Measurements from ENCODE around the gene MTG2.

Gene MTG2

GRCh38 chr20:62191781-62192559, 9.1 kb downstream of the MTG2 start:
- Histone ChIP-seq H3K36me3 (ENCODE audit: control insufficient read depth, insufficient read depth, low read length) (peaks cover 21% of the 10 kb centered on the region), H3K4me3 (ENCODE audit: low read depth, low read length) (no peak overlapping the region)

GRCh38 chr20:62192635-62193034, 9.8 kb downstream of the MTG2 start:
- H3K9ac ChIP-seq (ENCODE audit: low read depth, low read length): no peak overlapping the region
- H3K9me3 ChIP-seq (ENCODE audit: control insufficient read depth, insufficient read depth, low read length): no peaks in the 10 kb centered on the region
- H3K4me1 ChIP-seq (ENCODE audit: control insufficient read depth, insufficient read depth, low read length): no peaks in the 10 kb centered on the region

More at GRCh38 chr20:62191781-62192559, 9.1 kb downstream of the MTG2 start:
- no peak overlapping the region for H3K27ac ChIP-seq (ENCODE audit: low read depth, low read length)
- no peaks in the 10 kb centered on the region for H3K27me3 ChIP-seq (ENCODE audit: control insufficient read depth, insufficient read depth, low read length)
- H3K4me1 ChIP-seq (ENCODE audit: control insufficient read depth, insufficient read depth, low read length): no peaks in the 10 kb centered on the region
- H3K9me3 ChIP-seq (ENCODE audit: control insufficient read depth, insufficient read depth, low read length): no peaks in the 10 kb centered on the region
- no peak overlapping the region for H3K9ac ChIP-seq (ENCODE audit: low read depth, low read length)

GRCh38 chr20:62193079-62194025, 10.5 kb downstream of the MTG2 start:
- Histone ChIP-seq H3K27me3 (ENCODE audit: control insufficient read depth, insufficient read depth, low read length) (no peaks in the 10 kb centered on the region), H3K9me3 (ENCODE audit: control insufficient read depth, insufficient read depth, low read length) (no peaks in the 10 kb centered on the region), H3K4me3 (ENCODE audit: low read depth, low read length) (no peak overlapping the region), H3K9ac (ENCODE audit: low read depth, low read length) (no peak overlapping the region), H3K36me3 (ENCODE audit: control insufficient read depth, insufficient read depth, low read length) (peaks cover 27% of the 10 kb centered on the region), H3K4me1 (ENCODE audit: control insufficient read depth, insufficient read depth, low read length) (no peaks in the 10 kb centered on the region), H3K27ac (ENCODE audit: low read depth, low read length) (no peak overlapping the region)

More at GRCh38 chr20:62192635-62193034, 9.8 kb downstream of the MTG2 start:
- Histone ChIP-seq H3K36me3 (ENCODE audit: control insufficient read depth, insufficient read depth, low read length) (peaks cover 21% of the 10 kb centered on the region), H3K4me3 (ENCODE audit: low read depth, low read length) (no peak overlapping the region), H3K27me3 (ENCODE audit: control insufficient read depth, insufficient read depth, low read length) (no peaks in the 10 kb centered on the region), H3K27ac (ENCODE audit: low read depth, low read length) (no peak overlapping the region)

DNA sequence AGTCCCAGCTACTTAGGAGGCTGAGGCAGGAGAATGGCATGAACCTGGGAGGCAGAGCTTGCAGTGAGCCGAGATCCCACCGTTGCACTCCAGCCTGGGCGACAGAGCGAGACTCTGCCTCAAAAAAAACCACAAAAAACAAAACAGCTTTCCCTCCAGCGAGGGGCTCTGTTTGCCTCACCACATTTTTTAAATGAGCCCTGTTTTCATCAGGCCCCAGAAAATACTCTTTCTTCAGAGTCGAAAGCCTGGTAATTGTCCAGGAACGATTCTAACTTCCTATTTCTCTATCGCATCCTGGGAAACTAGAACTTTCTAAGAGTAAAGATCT, 12.2 kb downstream of the MTG2 start:
- H3K36me3 ChIP-seq (ENCODE audit: control insufficient read depth, insufficient read depth, low read length): peaks cover 34% of the 10 kb centered on the region
- no peak overlapping the region for H3K9ac ChIP-seq (ENCODE audit: low read depth, low read length)
- H3K4me1 ChIP-seq (ENCODE audit: control insufficient read depth, insufficient read depth, low read length): no peaks in the 10 kb centered on the region

DNA sequence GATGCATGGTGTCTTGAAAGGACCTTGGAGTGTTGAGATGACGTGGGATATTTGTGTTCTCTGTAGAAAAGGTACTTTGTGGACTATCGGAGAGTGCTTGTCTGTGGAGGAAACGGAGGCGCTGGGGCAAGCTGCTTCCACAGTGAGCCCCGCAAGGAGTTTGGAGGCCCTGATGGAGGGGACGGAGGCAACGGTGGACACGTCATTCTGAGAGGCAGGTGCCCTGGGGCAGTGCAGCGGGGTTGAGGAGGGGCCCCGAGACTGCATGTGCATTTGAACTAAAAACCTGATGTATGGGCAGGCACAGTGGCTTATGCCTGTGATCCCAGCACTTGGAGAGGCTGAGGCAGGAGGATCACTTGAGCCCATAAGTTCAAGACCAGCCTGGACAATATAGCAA, 12.9 kb downstream of the MTG2 start:
- no peaks in the 10 kb centered on the region for H3K4me1 ChIP-seq (ENCODE audit: control insufficient read depth, insufficient read depth, low read length)
- H3K9ac ChIP-seq (ENCODE audit: low read depth, low read length): no peak overlapping the region
- peaks cover 41% of the 10 kb centered on the region for H3K36me3 ChIP-seq (ENCODE audit: control insufficient read depth, insufficient read depth, low read length)

More for the DNA sequence above, 12.2 kb downstream of the MTG2 start:
- Histone ChIP-seq H3K4me3 (ENCODE audit: low read depth, low read length) (no peak overlapping the region), H3K27me3 (ENCODE audit: control insufficient read depth, insufficient read depth, low read length) (no peaks in the 10 kb centered on the region), H3K9me3 (ENCODE audit: control insufficient read depth, insufficient read depth, low read length) (no peaks in the 10 kb centered on the region), H3K27ac (ENCODE audit: low read depth, low read length) (no peak overlapping the region)

GRCh38 chr20:62196286-62196685, 13.5 kb downstream of the MTG2 start:
- Histone ChIP-seq H3K9ac (ENCODE audit: low read depth, low read length) (no peak overlapping the region), H3K4me1 (ENCODE audit: control insufficient read depth, insufficient read depth, low read length) (no peaks in the 10 kb centered on the region), H3K36me3 (ENCODE audit: control insufficient read depth, insufficient read depth, low read length) (peaks cover 47% of the 10 kb centered on the region), H3K9me3 (ENCODE audit: control insufficient read depth, insufficient read depth, low read length) (no peaks in the 10 kb centered on the region), H3K4me3 (ENCODE audit: low read depth, low read length) (no peak overlapping the region), H3K27me3 (ENCODE audit: control insufficient read depth, insufficient read depth, low read length) (no peaks in the 10 kb centered on the region), H3K27ac (ENCODE audit: low read depth, low read length) (no peak overlapping the region)

More for the DNA sequence above, 12.9 kb downstream of the MTG2 start:
- Histone ChIP-seq H3K4me3 (ENCODE audit: low read depth, low read length) (no peak overlapping the region), H3K27ac (ENCODE audit: low read depth, low read length) (no peak overlapping the region), H3K27me3 (ENCODE audit: control insufficient read depth, insufficient read depth, low read length) (no peaks in the 10 kb centered on the region), H3K9me3 (ENCODE audit: control insufficient read depth, insufficient read depth, low read length) (no peaks in the 10 kb centered on the region)

- no peak overlapping the region for H3K4me3 ChIP-seq (ENCODE audit: low read depth, low read length)
- no peaks in the 10 kb centered on the region for H3K9me3 ChIP-seq (ENCODE audit: control insufficient read depth, insufficient read depth, low read length)
- H3K27ac ChIP-seq (ENCODE audit: low read depth, low read length): no peak overlapping the region
- no peaks in the 10 kb centered on the region for H3K4me1 ChIP-seq (ENCODE audit: control insufficient read depth, insufficient read depth, low read length)
- H3K36me3 ChIP-seq (ENCODE audit: control insufficient read depth, insufficient read depth, low read length): peaks cover 55% of the 10 kb centered on the region
- no peaks in the 10 kb centered on the region for H3K27me3 ChIP-seq (ENCODE audit: control insufficient read depth, insufficient read depth, low read length)
- H3K9ac ChIP-seq (ENCODE audit: low read depth, low read length): no peak overlapping the region
These were observed 14.5 kb downstream of the MTG2 start for GRCh38 chr20:62197311-62197710.

DNA sequence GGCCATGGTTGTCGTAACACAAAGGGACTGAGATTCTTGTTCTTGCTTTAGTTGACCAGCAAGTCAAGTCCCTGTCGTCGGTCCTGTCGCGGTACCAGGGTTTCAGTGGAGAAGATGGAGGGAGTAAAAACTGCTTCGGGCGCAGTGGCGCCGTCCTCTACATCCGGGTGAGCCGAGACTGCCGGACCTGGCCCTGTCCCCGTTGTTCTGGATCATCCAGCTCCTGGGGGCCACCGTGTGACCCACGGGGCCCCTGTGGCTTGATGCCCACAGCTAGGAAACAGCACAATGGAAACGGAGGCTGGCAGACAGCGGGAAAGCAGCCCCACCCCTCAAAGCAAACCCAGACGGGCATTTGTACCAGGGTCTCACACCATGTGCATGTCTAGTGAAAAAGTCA, 15.0 kb downstream of the MTG2 start:
- Histone ChIP-seq H3K27ac (ENCODE audit: low read depth, low read length) (no peak overlapping the region), H3K36me3 (ENCODE audit: control insufficient read depth, insufficient read depth, low read length) (peaks cover 55% of the 10 kb centered on the region), H3K4me1 (ENCODE audit: control insufficient read depth, insufficient read depth, low read length) (no peaks in the 10 kb centered on the region), H3K27me3 (ENCODE audit: control insufficient read depth, insufficient read depth, low read length) (no peaks in the 10 kb centered on the region), H3K4me3 (ENCODE audit: low read depth, low read length) (no peak overlapping the region), H3K9ac (ENCODE audit: low read depth, low read length) (no peak overlapping the region), H3K9me3 (ENCODE audit: control insufficient read depth, insufficient read depth, low read length) (no peaks in the 10 kb centered on the region)

GRCh38 chr20:62198496-62198895, 15.7 kb downstream of the MTG2 start:
- no peaks in the 10 kb centered on the region for H3K9me3 ChIP-seq (ENCODE audit: control insufficient read depth, insufficient read depth, low read length)
- H3K9ac ChIP-seq (ENCODE audit: low read depth, low read length): no peak overlapping the region
- no peaks in the 10 kb centered on the region for H3K27me3 ChIP-seq (ENCODE audit: control insufficient read depth, insufficient read depth, low read length)
- H3K4me1 ChIP-seq (ENCODE audit: control insufficient read depth, insufficient read depth, low read length): no peaks in the 10 kb centered on the region
- no peak overlapping the region for H3K27ac ChIP-seq (ENCODE audit: low read depth, low read length)
- H3K36me3 ChIP-seq (ENCODE audit: control insufficient read depth, insufficient read depth, low read length): peaks cover 49% of the 10 kb centered on the region
- no peak overlapping the region for H3K4me3 ChIP-seq (ENCODE audit: low read depth, low read length)

- H3K4me1 ChIP-seq (ENCODE audit: control insufficient read depth, insufficient read depth, low read length): no peaks in the 10 kb centered on the region
- H3K27me3 ChIP-seq (ENCODE audit: control insufficient read depth, insufficient read depth, low read length): no peaks in the 10 kb centered on the region
- H3K4me3 ChIP-seq (ENCODE audit: low read depth, low read length): no peak overlapping the region
- H3K36me3 ChIP-seq (ENCODE audit: control insufficient read depth, insufficient read depth, low read length): peaks cover 47% of the 10 kb centered on the region
- H3K27ac ChIP-seq (ENCODE audit: low read depth, low read length): no peak overlapping the region
- H3K9me3 ChIP-seq (ENCODE audit: control insufficient read depth, insufficient read depth, low read length): no peaks in the 10 kb centered on the region
- no peak overlapping the region for H3K9ac ChIP-seq (ENCODE audit: low read depth, low read length)
These were observed 16.1 kb downstream of the MTG2 start for GRCh38 chr20:62198931-62199330.

All from HUES48 (cell line).